Posterior vena cava (tissue), 2 donors: ENCODE measurements around the gene OTUD4. TPM values are rescaled to one million over a fixed set of nuclear protein-coding genes. Genes with fewer than 3 reads are reported as not detected.

Experiments
- total RNA-seq, 2 donors: library from RNA; stranded (reverse); fragmentation: NEBNext Ultra II Directional; extraction: Animal tissue kit (Norgen Biotek cat#: 25700); gene quantifications; one replicate each; pipeline ENCODE4 v1.2.1, GENCODE V29; 2021
- donor health status: DM: yes; HTN: yes; CAD: no.
- donor health status: DM: yes; HTN: yes; CAD: no.

Gene OTUD4
- total RNA-seq, 2 donors from 2014 or later: 27.1 to 41.9 TPM

Other genes with a start within 250 kb of the OTUD4 start
- 10 to 100 TPM; 16.6 to 18.6 TPM for gene ANAPC10, start 82.4 kb downstream of the OTUD4 start, total RNA-seq
- 10 to 100 TPM; 46.5 to 48.6 TPM for gene ABCE1, start 82.3 kb downstream of the OTUD4 start, total RNA-seq